ELF-1 (cell line): Measurements from ENCODE around the gene DGCR8.

Source experiments
- DNase-seq: peaks from one replicate; pipeline ENCODE4 v3.0.0-alpha.2; 2016; ENCODE audit warnings: low read depth, low spot score

Gene DGCR8

GRCh38 chr22:20089977-20090729 is 10.1 kb downstream of the DGCR8 start:
- no peak for DNase-seq

DNA sequence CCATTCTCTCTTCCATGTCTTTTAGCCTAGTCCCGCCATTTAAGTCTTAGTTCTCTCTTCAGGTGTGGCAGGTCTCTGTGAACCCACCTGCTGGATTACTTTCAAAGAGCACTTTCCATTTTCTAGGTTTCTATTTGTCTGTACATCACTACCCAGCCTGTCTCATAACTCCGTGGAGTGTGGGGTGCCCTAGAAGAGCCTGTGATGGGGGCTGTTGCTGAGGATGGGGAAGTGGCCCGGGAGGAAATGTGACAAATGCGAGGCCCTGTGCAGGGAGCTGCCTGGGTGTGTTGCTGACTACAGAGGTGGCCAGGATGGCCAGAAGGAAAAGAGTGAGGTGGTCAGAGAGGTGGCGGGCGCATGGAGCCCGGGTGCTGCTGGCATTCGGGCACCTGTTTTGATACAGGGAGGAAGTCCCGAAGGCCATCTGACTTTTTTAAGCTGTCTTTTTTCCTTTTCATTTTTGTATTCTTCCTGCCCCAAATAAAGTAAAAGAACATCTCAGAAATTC is 10.7 kb downstream of the DGCR8 start:
- no peak for DNase-seq

DNA sequence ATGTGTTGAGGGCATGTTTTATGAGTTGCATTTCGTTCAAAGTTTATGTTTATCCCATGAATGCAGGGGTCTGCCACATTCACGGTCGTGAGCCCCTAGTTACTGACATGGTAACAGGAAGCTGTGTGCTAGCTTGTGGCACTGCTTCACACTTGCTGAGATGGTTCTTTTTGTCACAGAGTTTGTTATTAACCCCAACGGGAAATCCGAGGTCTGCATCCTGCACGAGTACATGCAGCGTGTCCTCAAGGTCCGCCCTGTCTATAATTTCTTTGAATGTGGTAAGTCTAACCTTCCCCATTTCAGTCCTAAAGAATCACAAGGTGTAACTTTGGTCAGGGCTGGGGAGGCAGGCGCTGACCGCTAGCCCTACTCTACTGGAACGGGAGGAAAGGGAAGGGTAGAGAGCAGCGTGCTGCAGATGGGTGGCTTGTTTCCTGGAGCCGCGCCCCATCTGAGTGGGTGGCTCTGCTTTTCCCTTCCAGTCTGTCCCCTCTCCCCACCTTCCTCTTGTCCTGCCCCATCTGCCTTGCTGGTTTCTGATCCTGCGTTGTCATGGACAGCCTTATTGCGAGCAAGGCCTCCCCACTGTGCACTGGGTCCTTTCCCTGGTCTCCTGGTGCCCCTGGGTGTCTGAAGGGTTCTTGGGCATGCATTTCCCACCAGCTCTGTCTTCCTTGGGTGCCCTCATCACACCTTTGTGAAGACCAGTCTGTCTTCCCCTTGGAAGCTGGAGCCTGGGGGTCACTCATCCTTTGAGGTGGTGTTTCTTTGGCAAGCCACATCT is 11.8 kb downstream of the DGCR8 start:
- DNase-seq = no peak

DNA sequence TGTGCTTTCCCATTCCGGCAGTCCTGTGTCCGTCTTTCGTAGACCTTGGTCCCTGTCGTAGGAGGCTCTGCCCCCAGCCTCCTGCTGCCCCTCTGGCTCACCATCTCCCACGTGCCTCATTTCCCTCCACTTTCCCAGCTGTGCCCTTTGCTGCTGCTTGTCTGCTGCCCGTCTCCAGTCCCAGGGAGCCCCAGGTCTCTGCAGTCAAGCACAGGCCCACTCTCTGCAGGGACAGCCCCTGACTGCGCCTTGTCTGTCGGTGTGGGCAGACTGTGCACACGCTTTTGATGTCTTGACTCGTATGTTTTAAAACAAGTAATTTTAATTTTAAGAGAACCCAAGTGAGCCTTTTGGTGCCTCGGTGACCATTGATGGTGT is 12.4 kb downstream of the DGCR8 start:
- no peak for DNase-seq

DNA sequence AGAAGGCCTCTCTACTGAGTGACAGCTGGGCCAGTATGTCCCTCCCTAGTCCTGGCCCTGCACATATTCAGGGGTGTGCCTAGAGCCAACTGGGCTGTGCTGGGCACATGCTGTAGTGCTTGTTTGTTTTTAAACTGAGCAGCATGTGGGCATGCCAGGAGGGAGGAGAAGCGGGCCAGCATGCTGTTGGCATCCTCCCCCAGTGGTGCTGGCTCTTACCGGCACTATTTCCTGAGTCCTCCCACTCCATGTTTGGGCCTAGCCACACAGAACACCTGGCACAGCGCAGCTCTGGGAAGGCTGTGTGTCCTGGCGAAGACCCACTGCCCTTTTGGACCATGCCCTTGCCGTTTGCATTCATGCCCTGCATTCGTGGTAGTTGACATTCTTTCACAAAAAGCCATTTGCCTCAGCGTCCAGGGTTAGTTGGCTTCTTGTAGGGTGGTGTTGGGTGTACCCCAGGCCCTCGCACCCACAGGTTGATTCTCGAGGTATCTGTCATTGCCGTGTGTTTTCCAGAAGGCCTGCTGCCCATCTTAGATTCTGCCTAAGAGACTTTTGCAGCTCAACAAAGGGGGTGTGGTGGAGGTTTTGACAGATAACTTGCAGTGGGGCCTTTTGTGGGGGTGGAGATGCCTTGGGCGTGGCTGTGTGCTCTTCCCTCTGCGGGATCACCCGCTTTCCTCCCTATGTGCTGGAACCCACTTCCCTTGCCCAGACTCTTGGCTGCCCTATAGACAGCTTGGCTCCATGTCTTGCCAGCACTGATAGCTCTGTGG is 13.6 kb downstream of the DGCR8 start:
- DNase-seq = no peak

DNA sequence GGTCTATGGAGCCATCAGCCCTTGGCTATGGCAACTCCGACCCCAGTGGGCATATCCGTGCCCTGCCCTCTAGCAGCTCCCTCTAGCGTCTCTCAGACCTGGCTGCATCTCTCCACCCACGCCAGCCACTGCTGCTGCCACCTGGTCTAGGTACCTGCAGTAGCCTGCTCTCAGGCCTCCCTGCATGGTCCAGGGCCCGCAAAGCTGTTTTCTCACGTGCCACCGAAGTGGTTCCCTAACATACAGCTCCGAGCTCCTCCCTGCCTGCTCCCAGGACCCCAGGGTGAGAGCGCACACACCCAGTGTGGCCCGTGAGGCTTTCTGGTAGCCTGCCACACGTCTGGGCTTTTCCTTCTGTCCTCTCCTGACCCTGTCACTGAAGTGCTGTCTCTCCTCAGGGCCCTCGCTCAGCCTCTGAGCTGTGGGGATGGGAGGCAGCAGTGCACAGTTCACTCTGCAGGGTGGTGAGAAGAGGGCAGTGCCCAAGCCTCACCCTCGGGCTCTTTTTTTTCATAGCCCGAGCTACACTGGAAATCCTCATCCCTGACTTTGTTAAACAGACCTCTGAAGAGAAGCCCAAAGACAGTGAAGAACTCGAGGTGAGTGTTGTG is 14.3 kb downstream of the DGCR8 start:
- DNase-seq = no peak

DNA sequence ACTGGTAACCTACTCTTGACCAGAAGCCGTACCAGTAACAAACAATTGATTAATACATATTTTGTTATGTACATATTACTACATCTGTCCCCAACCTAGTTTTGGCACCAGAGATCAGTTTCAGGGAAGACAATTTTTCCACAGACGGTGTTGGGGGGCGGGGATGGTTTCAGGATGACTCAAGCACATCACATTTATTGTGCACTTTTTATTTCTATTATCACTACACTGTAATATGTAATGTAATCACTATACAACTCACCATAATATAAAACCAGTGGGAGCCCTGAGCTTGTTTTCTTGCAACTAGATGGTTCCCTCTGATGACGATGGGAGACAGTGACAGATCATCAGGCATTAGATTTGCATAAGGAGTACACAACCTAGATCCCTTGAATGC is 15.5 kb downstream of the DGCR8 start:
- no peak for DNase-seq

DNA sequence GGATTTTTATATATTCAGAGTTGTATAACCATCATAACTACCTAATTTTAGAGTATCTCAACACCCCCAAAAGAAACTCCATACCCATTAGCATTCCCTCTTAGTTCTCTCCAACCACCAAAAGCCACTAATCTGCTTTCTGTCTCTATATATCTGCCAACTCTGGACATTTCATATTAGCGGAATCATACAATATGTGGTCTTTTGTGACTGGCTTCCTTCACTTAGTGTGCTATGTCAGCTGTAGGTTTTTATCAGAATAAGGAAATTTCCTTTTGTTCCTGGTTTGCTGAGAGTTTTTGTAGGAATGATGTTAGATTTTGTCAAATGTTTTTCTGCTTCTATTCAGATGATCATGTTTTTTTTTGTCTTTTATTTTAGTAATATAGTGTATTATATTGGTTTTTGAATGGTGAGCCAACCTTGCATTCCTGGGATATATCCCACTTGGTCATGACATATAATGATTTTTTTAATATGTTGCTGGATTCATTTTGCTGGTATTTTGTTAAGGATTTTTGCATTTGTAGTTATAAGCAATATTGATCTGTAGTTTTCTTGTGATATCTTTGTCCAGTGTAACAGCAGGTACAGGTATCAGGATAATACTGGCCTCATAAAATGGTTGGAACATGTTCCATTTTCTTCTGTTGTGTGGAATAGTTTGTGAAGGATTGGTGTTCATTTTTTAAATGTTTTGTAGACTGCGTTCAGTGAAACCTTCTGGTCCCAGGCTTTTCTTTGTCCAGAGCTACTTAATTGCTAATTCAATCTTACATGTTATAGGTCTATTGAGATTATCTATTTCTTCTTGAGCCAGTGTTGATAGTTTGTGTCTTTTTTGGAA is 16.8 kb downstream of the DGCR8 start:
- DNase-seq = no peak

GRCh38 chr22:20099099-20099711 is 19.2 kb downstream of the DGCR8 start:
- DNase-seq = no peak

- DNase-seq = no peak
Observed at GRCh38 chr22:20101638-20102037, 21.6 kb downstream of the DGCR8 start.

GRCh38 chr22:20102203-20102780 is 22.3 kb downstream of the DGCR8 start:
- DNase-seq = no peak

DNA sequence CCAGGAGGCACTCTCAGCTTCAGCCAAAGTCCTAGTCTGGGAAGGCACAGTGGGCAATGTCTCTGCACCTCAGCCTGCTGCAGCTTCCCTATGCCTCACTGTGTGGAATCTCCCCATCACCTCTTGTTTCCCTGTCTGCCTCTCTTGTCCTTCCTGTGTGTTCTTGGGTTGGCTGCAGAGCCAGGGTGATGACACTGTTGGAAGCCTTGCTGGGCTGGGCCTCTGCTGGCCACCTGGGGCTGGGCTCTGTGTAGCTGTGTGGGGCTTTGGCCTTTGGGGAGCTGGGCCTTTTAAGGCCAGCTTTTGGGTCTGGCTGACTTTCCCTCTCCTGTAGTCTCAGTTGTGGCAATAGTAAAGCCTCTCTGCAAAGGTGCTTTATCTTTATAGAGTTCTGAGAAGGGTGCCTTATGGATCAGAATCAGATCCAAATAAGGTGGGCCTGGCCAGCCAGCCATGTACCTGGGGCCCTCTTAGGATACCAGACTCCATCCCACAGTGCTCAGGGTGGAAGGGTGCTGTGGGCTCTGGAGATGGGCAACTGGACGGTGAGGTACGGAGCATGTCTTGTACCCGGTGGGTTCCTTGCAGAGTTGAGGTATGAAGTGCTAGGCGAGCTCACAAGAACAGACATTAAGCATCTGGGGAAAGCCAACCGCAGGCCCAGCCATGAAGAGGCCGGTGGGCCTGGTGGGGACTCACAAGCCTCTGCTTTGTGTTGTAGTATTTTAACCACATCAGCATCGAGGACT is 25.6 kb downstream of the DGCR8 start:
- no peak for DNase-seq

DNA sequence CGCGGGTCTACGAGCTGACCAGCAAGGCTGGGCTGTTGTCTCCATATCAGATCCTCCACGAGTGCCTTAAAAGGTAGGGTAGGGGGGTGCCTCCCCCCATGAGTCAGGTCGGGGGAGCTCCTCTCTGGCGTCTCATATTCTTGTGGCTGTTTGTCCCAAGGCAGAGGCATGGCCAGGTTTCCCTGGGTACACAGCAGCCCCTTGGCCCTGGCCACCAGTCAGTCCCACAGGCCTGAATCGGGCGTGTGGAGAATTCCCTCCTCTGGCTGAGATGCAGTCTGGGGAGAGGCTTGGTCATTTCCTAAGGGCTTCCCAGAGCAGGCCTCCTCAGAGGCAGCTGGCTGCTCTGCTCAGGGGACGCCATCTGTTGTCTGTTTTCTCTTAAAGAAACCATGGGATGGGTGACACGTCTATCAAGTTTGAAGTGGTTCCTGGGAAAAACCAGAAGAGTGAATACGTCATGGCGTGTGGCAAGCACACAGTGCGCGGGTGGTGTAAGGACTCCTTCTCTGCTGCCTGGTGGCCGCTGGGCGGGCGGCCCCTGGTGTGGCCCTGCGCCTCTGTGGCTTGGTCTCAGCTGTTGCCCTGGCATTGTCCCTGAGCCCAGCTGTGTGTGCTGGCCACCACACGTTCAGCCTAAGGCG is 26.3 kb downstream of the DGCR8 start:
- no peak for DNase-seq

- DNase-seq = no peak
Observed at GRCh38 chr22:20106849-20107237, 26.8 kb downstream of the DGCR8 start.

DNA sequence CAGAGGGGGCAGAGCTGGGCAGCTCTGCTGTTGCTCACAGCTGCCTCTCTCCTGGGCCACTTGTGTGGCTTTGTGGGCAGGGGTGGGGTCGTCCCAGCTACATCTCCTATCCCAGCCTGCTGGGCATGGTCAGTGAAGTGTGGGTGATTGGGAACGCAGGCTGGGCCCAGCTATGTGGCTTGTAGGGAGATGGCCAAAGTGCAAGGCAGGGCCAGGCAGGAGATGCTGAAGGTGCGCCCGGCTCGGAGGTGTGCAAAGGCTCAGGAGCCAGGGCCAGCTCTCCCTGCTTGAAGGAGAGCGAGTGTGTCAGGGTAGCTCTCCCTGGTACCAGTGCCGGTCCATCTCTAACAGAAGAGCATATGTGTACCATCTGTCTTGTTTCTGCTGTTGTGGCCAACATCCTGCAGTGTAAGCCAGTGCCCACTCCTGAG is 27.4 kb downstream of the DGCR8 start:
- DNase-seq = no peak

DNA sequence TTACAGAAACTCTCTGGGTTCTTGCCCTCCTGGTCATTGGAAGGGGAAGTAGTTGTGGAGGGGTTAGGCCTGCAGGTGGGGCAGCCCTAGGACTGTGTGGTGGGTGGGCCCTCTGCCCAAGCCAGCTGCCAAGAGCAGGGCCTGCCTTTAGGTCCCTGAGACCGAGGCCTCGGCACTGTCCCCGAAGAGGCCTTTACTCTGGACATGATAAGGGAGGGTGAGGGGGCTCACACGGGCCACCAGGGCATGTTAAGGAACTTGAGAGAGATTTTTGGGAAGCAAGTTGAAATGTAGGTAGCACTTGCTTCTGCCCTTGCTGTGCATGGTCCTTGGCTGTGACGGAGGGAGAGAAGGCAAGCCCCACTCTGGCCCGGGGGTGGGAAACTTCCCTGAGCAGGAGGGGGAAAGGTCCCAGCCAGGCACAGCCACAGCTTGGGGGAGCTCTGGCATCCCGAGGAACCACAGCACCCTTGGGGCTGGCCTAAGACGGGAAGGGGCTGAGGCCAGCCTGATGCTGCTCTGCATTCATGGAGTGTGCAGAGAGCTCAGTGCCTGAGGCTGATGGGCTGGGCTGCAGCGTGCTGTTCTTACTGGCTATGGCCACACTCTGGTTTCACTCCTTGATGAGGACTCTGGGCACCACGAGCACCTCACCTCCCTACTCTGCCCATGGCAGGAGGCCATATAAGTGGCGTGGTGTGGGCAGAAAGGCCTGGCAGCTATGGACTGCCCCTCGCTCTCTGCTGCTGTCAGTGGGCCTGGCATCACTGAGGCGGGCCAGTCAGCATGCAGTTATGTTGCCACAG is 28.1 kb downstream of the DGCR8 start:
- no peak for DNase-seq

DNA sequence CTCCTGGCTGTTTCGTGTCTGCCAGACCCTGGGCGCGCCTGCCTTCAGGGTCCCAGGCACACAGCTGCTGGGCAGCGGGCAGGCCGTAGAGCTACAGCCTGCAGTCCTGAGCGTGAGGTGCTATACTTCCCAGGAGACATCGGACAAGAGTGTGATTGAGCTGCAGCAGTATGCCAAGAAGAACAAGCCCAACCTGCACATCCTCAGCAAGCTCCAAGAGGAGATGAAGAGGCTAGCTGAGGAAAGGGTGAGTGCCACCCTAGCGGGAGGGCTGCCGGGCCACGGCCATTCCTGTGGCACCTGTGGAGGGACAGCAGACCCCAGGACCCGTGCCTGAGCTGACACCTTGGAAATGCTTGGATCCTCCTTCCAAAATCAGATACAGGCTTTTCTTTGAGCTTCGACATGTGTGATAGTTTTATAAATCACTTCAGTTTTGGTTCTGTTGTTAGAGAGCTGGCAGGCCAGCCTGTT is 28.8 kb downstream of the DGCR8 start:
- no peak for DNase-seq
